ENCODE data around the gene RBM33.

RBM33 gene

GRCh38 chr7:155706376-155706775 is 61.9 kb downstream of the RBM33 start:
- H3K27ac Mint-ChIP-seq: peak overlapping the region; percentile 2
- H3K9me3 Mint-ChIP-seq: no peaks in the 10 kb centered on the region
- peaks cover 40% of the 10 kb centered on the region for H3K36me3 Mint-ChIP-seq
- no peaks in the 10 kb centered on the region for H3K27me3 Mint-ChIP-seq
- peaks cover 6% of the 10 kb centered on the region for H3K4me1 Mint-ChIP-seq
- ATAC-seq: no peak
- H3K4me3 Mint-ChIP-seq: no peak overlapping the region

GRCh38 chr7:155709453-155709852 is 65.0 kb downstream of the RBM33 start:
- no peak for ATAC-seq
- no peak overlapping the region for H3K27ac Mint-ChIP-seq
- peaks cover 45% of the 10 kb centered on the region for H3K36me3 Mint-ChIP-seq
- H3K27me3 Mint-ChIP-seq: no peaks in the 10 kb centered on the region
- H3K4me1 Mint-ChIP-seq: peaks cover 24% of the 10 kb centered on the region
- H3K4me3 Mint-ChIP-seq: no peak overlapping the region
- no peaks in the 10 kb centered on the region for H3K9me3 Mint-ChIP-seq

- Mint-ChIP-seq H3K4me1 (peaks cover 30% of the 10 kb centered on the region), H3K27ac (no peak overlapping the region), H3K36me3 (peaks cover 50% of the 10 kb centered on the region), H3K27me3 (no peaks in the 10 kb centered on the region), H3K9me3 (no peaks in the 10 kb centered on the region), H3K4me3 (no peak overlapping the region)
- ATAC-seq: no peak
These were observed 65.6 kb downstream of the RBM33 start for GRCh38 chr7:155710031-155710430.

- Mint-ChIP-seq H3K4me3 (no peak overlapping the region), H3K27me3 (no peaks in the 10 kb centered on the region), H3K4me1 (peaks cover 31% of the 10 kb centered on the region), H3K9me3 (no peaks in the 10 kb centered on the region), H3K36me3 (peaks cover 47% of the 10 kb centered on the region), H3K27ac (no peak overlapping the region)
- no peak for ATAC-seq
These were observed 66.1 kb downstream of the RBM33 start for GRCh38 chr7:155710530-155710929.

GRCh38 chr7:155711081-155711480 is 66.6 kb downstream of the RBM33 start:
- H3K9me3 Mint-ChIP-seq: no peaks in the 10 kb centered on the region
- peaks cover 31% of the 10 kb centered on the region for H3K4me1 Mint-ChIP-seq
- peaks cover 43% of the 10 kb centered on the region for H3K36me3 Mint-ChIP-seq
- no peak overlapping the region for H3K27ac Mint-ChIP-seq
- ATAC-seq: no peak
- no peak overlapping the region for H3K4me3 Mint-ChIP-seq
- H3K27me3 Mint-ChIP-seq: no peaks in the 10 kb centered on the region

GRCh38 chr7:155713384-155713783 is 68.9 kb downstream of the RBM33 start:
- H3K27ac Mint-ChIP-seq: peak overlapping the region; percentile 25
- no peaks in the 10 kb centered on the region for H3K9me3 Mint-ChIP-seq
- peaks cover 34% of the 10 kb centered on the region for H3K4me1 Mint-ChIP-seq
- no peak overlapping the region for H3K4me3 Mint-ChIP-seq
- peaks cover 35% of the 10 kb centered on the region for H3K36me3 Mint-ChIP-seq
- no peak for ATAC-seq
- no peaks in the 10 kb centered on the region for H3K27me3 Mint-ChIP-seq

GRCh38 chr7:155714702-155715101 is 70.2 kb downstream of the RBM33 start:
- H3K27ac Mint-ChIP-seq: peak overlapping the region; percentile 25
- peaks cover 35% of the 10 kb centered on the region for H3K36me3 Mint-ChIP-seq
- H3K4me3 Mint-ChIP-seq: no peak overlapping the region
- no peak for ATAC-seq
- H3K9me3 Mint-ChIP-seq: no peaks in the 10 kb centered on the region
- no peaks in the 10 kb centered on the region for H3K27me3 Mint-ChIP-seq
- H3K4me1 Mint-ChIP-seq: peaks cover 43% of the 10 kb centered on the region

GRCh38 chr7:155715111-155715805 is 70.8 kb downstream of the RBM33 start:
- no peak overlapping the region for H3K4me3 Mint-ChIP-seq

GRCh38 chr7:155717010-155717744 is 72.7 kb downstream of the RBM33 start:
- Mint-ChIP-seq H3K27me3 (no peaks in the 10 kb centered on the region), H3K36me3 (peaks cover 30% of the 10 kb centered on the region), H3K4me1 (peaks cover 63% of the 10 kb centered on the region), H3K27ac (peak overlapping the region; percentile 72), H3K4me3 (no peak overlapping the region), H3K9me3 (no peaks in the 10 kb centered on the region)
- no peak for ATAC-seq

More at GRCh38 chr7:155715111-155715805, 70.8 kb downstream of the RBM33 start:
- Mint-ChIP-seq H3K27ac (no peak overlapping the region), H3K4me1 (peaks cover 48% of the 10 kb centered on the region), H3K9me3 (no peaks in the 10 kb centered on the region), H3K27me3 (no peaks in the 10 kb centered on the region), H3K36me3 (peaks cover 35% of the 10 kb centered on the region)
- no peak for ATAC-seq

GRCh38 chr7:155721056-155721455 is 76.6 kb downstream of the RBM33 start:
- ATAC-seq: peak; percentile 55
- Mint-ChIP-seq H3K4me3 (peak overlapping the region; percentile 8), H3K4me1 (peaks cover 63% of the 10 kb centered on the region), H3K27me3 (no peaks in the 10 kb centered on the region), H3K27ac (peak overlapping the region; percentile 72), H3K36me3 (peaks cover 6% of the 10 kb centered on the region), H3K9me3 (no peaks in the 10 kb centered on the region)

GRCh38 chr7:155722118-155722517 is 77.7 kb downstream of the RBM33 start:
- peak; percentile 61 for ATAC-seq
- Mint-ChIP-seq H3K4me3 (peak overlapping the region; percentile 41), H3K36me3 (peaks cover 6% of the 10 kb centered on the region), H3K9me3 (no peaks in the 10 kb centered on the region), H3K27me3 (no peaks in the 10 kb centered on the region), H3K4me1 (peaks cover 63% of the 10 kb centered on the region), H3K27ac (peak overlapping the region; percentile 80)

GRCh38 chr7:155722936-155723335 is 78.5 kb downstream of the RBM33 start:
- no peak overlapping the region for H3K4me3 Mint-ChIP-seq
- no peaks in the 10 kb centered on the region for H3K27me3 Mint-ChIP-seq
- peaks cover 64% of the 10 kb centered on the region for H3K4me1 Mint-ChIP-seq
- H3K36me3 Mint-ChIP-seq: peaks cover 10% of the 10 kb centered on the region
- no peaks in the 10 kb centered on the region for H3K9me3 Mint-ChIP-seq
- H3K27ac Mint-ChIP-seq: peak overlapping the region; percentile 80
- no peak for ATAC-seq

GRCh38 chr7:155724327-155725005 is 80.0 kb downstream of the RBM33 start:
- Mint-ChIP-seq H3K4me3 (peak overlapping the region; percentile 71), H3K27me3 (no peaks in the 10 kb centered on the region), H3K4me1 (peaks cover 66% of the 10 kb centered on the region), H3K9me3 (no peaks in the 10 kb centered on the region), H3K36me3 (peaks cover 23% of the 10 kb centered on the region), H3K27ac (peak overlapping the region; percentile 94)
- ATAC-seq: peak; percentile 66

GRCh38 chr7:155725006-155725355 is 80.5 kb downstream of the RBM33 start:
- H3K4me3 Mint-ChIP-seq: peak overlapping the region; percentile 71
- ATAC-seq: peak; percentile 42
- peak overlapping the region; percentile 94 for H3K27ac Mint-ChIP-seq
- H3K27me3 Mint-ChIP-seq: no peaks in the 10 kb centered on the region
- H3K9me3 Mint-ChIP-seq: no peaks in the 10 kb centered on the region
- peaks cover 26% of the 10 kb centered on the region for H3K36me3 Mint-ChIP-seq
- peaks cover 66% of the 10 kb centered on the region for H3K4me1 Mint-ChIP-seq

GRCh38 chr7:155727616-155728015 is 83.2 kb downstream of the RBM33 start:
- Mint-ChIP-seq H3K36me3 (peaks cover 33% of the 10 kb centered on the region), H3K27ac (peak overlapping the region; percentile 61), H3K9me3 (no peaks in the 10 kb centered on the region), H3K27me3 (no peaks in the 10 kb centered on the region), H3K4me1 (peaks cover 71% of the 10 kb centered on the region), H3K4me3 (no peak overlapping the region)
- ATAC-seq: no peak
